Suppressor macrophage treated with lipopolysaccharide for 1 hour (primary cell): ENCODE data around the gene SOWAHA.

Experiments used
- DNase-seq, 3 donors: peaks; one replicate each; pipeline ENCODE4 v3.0.0-alpha.2; 2020 to 2022

SOWAHA gene

DNA sequence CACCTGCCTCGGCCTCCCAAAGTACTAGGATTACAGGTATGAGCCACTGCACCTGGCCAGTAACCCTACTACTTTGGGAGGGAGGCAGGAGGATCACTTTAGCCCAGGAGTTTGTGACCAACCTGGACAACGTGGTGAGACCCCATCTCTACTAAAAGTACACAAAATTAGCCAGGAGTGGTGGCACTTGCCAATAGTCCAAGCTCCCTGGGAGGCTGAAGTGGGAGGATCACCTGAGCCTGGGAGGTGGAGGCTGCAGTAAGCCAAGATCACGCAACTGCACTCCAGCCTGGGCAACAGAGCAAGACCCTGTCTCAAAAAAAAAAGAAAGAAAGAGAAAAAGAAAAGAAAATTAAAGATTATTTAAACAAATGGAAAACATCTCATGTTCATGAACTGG is 42.9 kb downstream of the SOWAHA start:
- DNase-seq: no peak

GRCh38 chr5:132859889-132860437 is 46.9 kb downstream of the SOWAHA start:
- no peak for DNase-seq

GRCh38 chr5:132860742-132861141 is 47.6 kb downstream of the SOWAHA start:
- DNase-seq: no peak

DNA sequence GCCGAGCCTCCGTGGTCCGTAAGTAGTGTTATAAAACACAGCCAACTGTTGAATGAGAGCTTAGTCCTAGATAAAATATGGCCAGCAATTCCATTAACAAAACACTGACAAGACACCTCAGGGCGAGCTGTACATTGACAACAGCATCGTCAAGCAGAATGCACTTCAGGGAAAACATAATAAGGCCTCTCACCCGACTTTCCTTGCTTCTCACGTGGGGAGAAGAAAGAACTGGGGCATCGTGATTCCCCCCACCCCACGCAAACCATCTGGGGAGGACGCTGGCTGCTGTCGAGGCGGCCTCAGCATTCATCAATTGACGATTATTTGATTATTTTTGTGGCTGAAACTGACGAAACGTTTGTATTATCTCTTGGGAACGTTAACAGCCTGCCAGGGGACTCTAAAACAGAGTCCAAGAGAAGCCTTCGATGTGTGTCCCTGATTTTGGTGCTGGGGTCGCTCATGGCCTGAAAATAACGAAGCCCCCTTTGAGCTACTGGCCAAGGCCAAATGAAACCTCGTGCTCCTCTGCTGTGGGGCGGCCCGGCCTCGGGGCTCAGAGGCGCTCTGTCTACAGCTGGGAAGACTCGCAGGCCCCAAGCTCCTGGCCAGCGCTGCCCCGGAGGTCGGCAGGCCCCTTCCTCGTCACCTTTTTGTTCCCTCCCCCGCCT is 52.7 kb downstream of the SOWAHA start:
- DNase-seq: no peak
